A549 (cell line): ENCODE data around the gene CIAO2A. TPM values are rescaled to one million over a fixed set of nuclear protein-coding genes. Genes with fewer than 3 reads are reported as not detected.

Experiments used
- ATAC-seq, 2 experiments: fragments of 200-7000 bp in 1 of 2; fragments of >200 bp in 1 of 2; cut with Nextera tagmentation in 1 of 2; cut with Tn5 transposase in 1 of 2; 3 replicates each; pipeline versions ENCODE4 v1.8.0 to v1.9.1; 2018 to 2020; ENCODE audit warnings: mild to moderate bottlenecking in 1 of 2, moderate library complexity in 1 of 2
- CTCF ChIA-PET: fragments of 300-600 bp; sonication (Branson Sonifier 250); formaldehyde crosslinking; extraction: SDS; loops from one replicate; lab custom pipeline; 2021; ENCODE audit warnings: antibody characterized with exemption, inconsistent platforms; lab: Yijun Ruan, JAX
- POLR2A ChIA-PET: fragments of 350-600 bp; formaldehyde crosslinking; extraction: SDS; loops from one replicate; lab custom pipeline; 2021; ENCODE audit warnings: antibody characterized with exemption, inconsistent platforms; lab: Yijun Ruan, JAX
- DNase-seq, 2 experiments: peaks; one replicate each; pipeline versions ENCODE4 v3.0.0 to v3.0.0-alpha.2; 2011 to 2016; ENCODE audit warnings: low read depth in 1 of 2, low spot score in 1 of 2
- FAIRE-seq: peaks from 2 replicates; lab custom pipeline; 2011; peaks lifted over from hg19 to GRCh38; lab: Jason Lieb, UNC
- H3K27ac ChIP-seq, 2 experiments: fragments of >200 bp; sonication (Bioruptor Twin); formaldehyde crosslinking; 3 replicates each; pipeline ENCODE4 v1.5.1; 2016 to 2017
- H3K4me1 ChIP-seq: fragments of >200 bp; sonication (Bioruptor Twin); formaldehyde crosslinking; 3 replicates; pipeline ENCODE4 v1.6.1; 2016
- H3K4me2 ChIP-seq: fragments of >200 bp; sonication (Bioruptor Twin); formaldehyde crosslinking; 3 replicates; pipeline ENCODE4 v1.6.1; 2016
- H3K4me3 ChIP-seq: fragments of >200 bp; sonication (Bioruptor Twin); formaldehyde crosslinking; 3 replicates; pipeline ENCODE4 v1.5.1; 2016
- H3K9me3 ChIP-seq: fragments of >200 bp; sonication (Bioruptor Twin); formaldehyde crosslinking; 3 replicates; pipeline ENCODE4 v1.6.1; 2016
- CBX2 ChIP-seq: fragments of 200-600 bp; sonication (generic); IDR thresholded peaks from 2 replicates; pipeline ENCODE4 v1.6.1; 2016; ENCODE audit warnings: low read depth, mild to moderate bottlenecking, borderline replicate concordance
- CBX8 ChIP-seq: fragments of 200-600 bp; sonication (generic); IDR thresholded peaks from 2 replicates; pipeline ENCODE4 v1.6.1; 2016
- CEBPB ChIP-seq, 2 experiments: fragments of >200 bp in 1 of 2; sonication (Bioruptor Twin) in 1 of 2; formaldehyde crosslinking in 1 of 2; IDR thresholded peaks; 2 replicates each; pipeline ENCODE4 v1.6.1; 2012 to 2016
- CHD2 ChIP-seq: fragments of 150-350 bp; IDR thresholded peaks from 2 replicates; pipeline ENCODE4 v1.6.1; 2014; ENCODE audit warnings: low read length; ENCODE audit not compliant: partially characterized antibody
- HOXA7 ChIP-seq: fragments of 250-450 bp; sonication (Bioruptor Pico); IDR thresholded peaks from 2 replicates; pipeline ENCODE4 v1.5.0; 2020; ENCODE audit warnings: mild to moderate bottlenecking, moderate library complexity
- HOXB5 ChIP-seq: fragments of 250-450 bp; sonication (Bioruptor Pico); IDR thresholded peaks from 2 replicates; pipeline ENCODE4 v1.5.0; 2020; ENCODE audit warnings: mild to moderate bottlenecking, moderate library complexity
- JUNB ChIP-seq: fragments of >200 bp; sonication (Bioruptor Twin); formaldehyde crosslinking; IDR thresholded peaks from 2 replicates; pipeline ENCODE4 v1.6.1; 2016
- KDM5A ChIP-seq: fragments of 200-600 bp; sonication (generic); IDR thresholded peaks from 2 replicates; pipeline ENCODE4 v1.6.1; 2016; ENCODE audit warnings: antibody characterized with exemption, mild to moderate bottlenecking
- MAFK ChIP-seq: fragments of 450-650 bp; IDR thresholded peaks from 2 replicates; pipeline ENCODE4 v1.6.1; 2014; ENCODE audit not compliant: partially characterized antibody
- MYC ChIP-seq: IDR thresholded peaks from 2 replicates; pipeline ENCODE4 v1.6.1; 2012; ENCODE audit warnings: mild to moderate bottlenecking, inconsistent platforms, low read length, improper control_type of control experiment, borderline replicate concordance
- NPAS2 ChIP-seq: fragments of 250-450 bp; sonication (Bioruptor Pico); IDR thresholded peaks from 2 replicates; pipeline ENCODE4 v1.8.0; 2022; ENCODE audit warnings: mild to moderate bottlenecking, moderate library complexity, borderline replicate concordance
- PHF8 ChIP-seq: fragments of 200-600 bp; sonication (generic); IDR thresholded peaks from 2 replicates; pipeline ENCODE4 v1.6.1; 2016; ENCODE audit warnings: low read depth, mild to moderate bottlenecking, antibody characterized with exemption, moderate library complexity, borderline replicate concordance
- RNF2 ChIP-seq: fragments of 200-600 bp; sonication (generic); IDR thresholded peaks from 2 replicates; pipeline ENCODE4 v1.6.1; 2016; ENCODE audit warnings: low read depth, mild to moderate bottlenecking, antibody characterized with exemption, moderate library complexity, borderline replicate concordance
- SMC3 ChIP-seq: fragments of >200 bp; sonication (Bioruptor Twin); formaldehyde crosslinking; IDR thresholded peaks from 3 replicates; pipeline ENCODE4 v1.6.1; 2018; ENCODE audit warnings: inconsistent platforms
- SREBF2 ChIP-seq: fragments of 450-650 bp; IDR thresholded peaks from 2 replicates; pipeline ENCODE4 v1.6.1; 2014; ENCODE audit warnings: mild to moderate bottlenecking, moderate library complexity
- TFCP2L1 ChIP-seq: fragments of 250-450 bp; sonication (Bioruptor Pico); IDR thresholded peaks from 2 replicates; pipeline ENCODE4 v1.5.0; 2021; ENCODE audit warnings: mild to moderate bottlenecking
- ZC3H11A ChIP-seq: fragments of 450-650 bp; IDR thresholded peaks from 2 replicates; pipeline ENCODE4 v1.6.1; 2014; ENCODE audit warnings: antibody characterized with exemption, mild to moderate bottlenecking
- ZFP36 ChIP-seq: fragments of 450-650 bp; IDR thresholded peaks from 2 replicates; pipeline ENCODE4 v1.6.1; 2014; ENCODE audit warnings: borderline replicate concordance; ENCODE audit not compliant: partially characterized antibody
- ZNF302 ChIP-seq: fragments of 250-450 bp; sonication (Bioruptor Pico); IDR thresholded peaks from 2 replicates; pipeline ENCODE4 v1.9.0; 2021; ENCODE audit warnings: inconsistent platforms, mild to moderate bottlenecking, moderate library complexity
- ZSCAN20 ChIP-seq: fragments of 250-450 bp; sonication (Bioruptor Pico); IDR thresholded peaks from 2 replicates; pipeline ENCODE4 v1.8.0; 2022; ENCODE audit warnings: mild to moderate bottlenecking, moderate library complexity
- WGBS: methylation state at CpG from one replicate; pipeline ENCODE4 v1.1.6; 2017; ENCODE audit errors: missing lambda C conversion rate; 5-methylcytosine and 5-hydroxymethylcytosine counted together
- polyA plus RNA-seq, 4 experiments: library from polyadenylated mRNA; depleted of rRNA in 3 of 4; stranded (reverse); fragments of >200 nt; fragmentation: RNase III in 1 of 4; extraction: RNeasy Plus Mini Kit Qiagen cat#74134 plus additional on column Dnase treatment in 1 of 4; gene quantifications; 2 replicates in 3 of 4; 3 replicates in 1 of 4; pipeline ENCODE4 v1.2.3, GENCODE V29; 2011 to 2017
- TF ChIP-seq, protein P1 (sequence below): IDR thresholded peaks from 2 replicates; pipeline ENCODE4 v1.6.1; 2012
- TF ChIP-seq, protein P2 (sequence below): fragments of 200-600 bp; sonication (generic); IDR thresholded peaks from 2 replicates; pipeline ENCODE4 v1.6.1; 2016; ENCODE audit warnings: antibody characterized with exemption, mild to moderate bottlenecking, moderate library complexity

The CIAO2A gene
- polyA plus RNA-seq, 2 of the 4 experiments (the other 2 are of a cell fraction), result 156 to 231 TPM

DNA sequence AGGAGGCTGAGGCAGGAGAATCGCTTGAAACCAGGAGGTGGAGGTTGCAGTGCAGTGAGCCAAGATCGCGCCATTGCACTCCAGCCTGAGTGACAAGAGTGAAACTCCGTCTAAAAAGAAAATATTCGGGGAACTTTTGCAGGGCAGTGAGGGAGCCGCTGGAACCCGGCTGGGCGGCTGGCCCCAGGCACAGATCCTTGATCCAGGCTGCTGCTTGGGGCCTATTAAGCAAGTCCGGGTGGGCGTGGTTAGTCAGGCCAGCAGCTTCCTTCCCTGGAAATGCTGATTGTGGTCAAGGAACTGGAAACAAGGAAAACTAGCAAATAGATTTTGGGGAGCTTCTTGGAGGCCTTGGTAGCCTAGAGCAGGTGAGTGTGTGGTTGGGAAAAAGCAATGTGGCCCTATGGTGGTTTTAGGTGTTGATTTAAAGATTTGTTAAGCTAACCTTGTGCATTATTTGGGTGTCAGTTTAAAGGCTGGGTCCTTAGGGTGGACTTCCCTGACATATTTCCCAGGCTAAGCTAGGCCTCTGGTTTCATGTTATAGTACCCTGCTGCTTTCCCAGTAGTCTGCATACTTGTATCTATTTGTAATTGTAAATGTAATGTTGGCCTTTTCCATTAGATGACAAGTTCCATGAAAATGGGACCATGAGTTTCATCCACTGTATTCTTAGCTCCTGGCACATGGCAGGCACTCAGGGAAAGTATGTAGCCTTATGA is 40.1 kb upstream of the CIAO2A start:
- H3K4me2 ChIP-seq, result no peak overlapping the region
- H3K27ac ChIP-seq, result no peak overlapping the region
- no peaks in the 10 kb centered on the region for H3K4me1 ChIP-seq
- H3K4me3 ChIP-seq, result no peak overlapping the region
- ChIA-PET CTCF (interaction anchor here (0.7 to 6.0 kb wide), 9 partner anchors 10 to 524 kb away, joined by 3 to 21 read pairs (median 4); partner anchors contain the start of gene SNX1), POLR2A (no interaction called here)
- no peaks in the 10 kb centered on the region for H3K9me3 ChIP-seq
- WGBS, result 93% methylated on average over 10 of the region's 10 CpGs
- FAIRE-seq (no peak), ATAC-seq (no peak), DNase-seq (no peak)
- no peak for TF ChIP-seq MAFK
- no peak for TF ChIP-seq ZNF302 (CRISPR knock-in tag)
- no peak for TF ChIP-seq SREBF2
- no peak for TF ChIP-seq CBX8
- TF ChIP-seq KDM5A, result no peak
- TF ChIP-seq MYC, result no peak
- TF ChIP-seq, protein P1, sequence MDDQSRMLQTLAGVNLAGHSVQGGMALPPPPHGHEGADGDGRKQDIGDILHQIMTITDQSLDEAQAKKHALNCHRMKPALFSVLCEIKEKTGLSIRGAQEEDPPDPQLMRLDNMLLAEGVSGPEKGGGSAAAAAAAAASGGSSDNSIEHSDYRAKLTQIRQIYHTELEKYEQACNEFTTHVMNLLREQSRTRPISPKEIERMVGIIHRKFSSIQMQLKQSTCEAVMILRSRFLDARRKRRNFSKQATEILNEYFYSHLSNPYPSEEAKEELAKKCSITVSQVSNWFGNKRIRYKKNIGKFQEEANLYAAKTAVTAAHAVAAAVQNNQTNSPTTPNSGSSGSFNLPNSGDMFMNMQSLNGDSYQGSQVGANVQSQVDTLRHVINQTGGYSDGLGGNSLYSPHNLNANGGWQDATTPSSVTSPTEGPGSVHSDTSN, result no peak
- TF ChIP-seq CEBPB (IDR thresholded peaks at IDR 0.05), result no peak
- TF ChIP-seq, protein P2, sequence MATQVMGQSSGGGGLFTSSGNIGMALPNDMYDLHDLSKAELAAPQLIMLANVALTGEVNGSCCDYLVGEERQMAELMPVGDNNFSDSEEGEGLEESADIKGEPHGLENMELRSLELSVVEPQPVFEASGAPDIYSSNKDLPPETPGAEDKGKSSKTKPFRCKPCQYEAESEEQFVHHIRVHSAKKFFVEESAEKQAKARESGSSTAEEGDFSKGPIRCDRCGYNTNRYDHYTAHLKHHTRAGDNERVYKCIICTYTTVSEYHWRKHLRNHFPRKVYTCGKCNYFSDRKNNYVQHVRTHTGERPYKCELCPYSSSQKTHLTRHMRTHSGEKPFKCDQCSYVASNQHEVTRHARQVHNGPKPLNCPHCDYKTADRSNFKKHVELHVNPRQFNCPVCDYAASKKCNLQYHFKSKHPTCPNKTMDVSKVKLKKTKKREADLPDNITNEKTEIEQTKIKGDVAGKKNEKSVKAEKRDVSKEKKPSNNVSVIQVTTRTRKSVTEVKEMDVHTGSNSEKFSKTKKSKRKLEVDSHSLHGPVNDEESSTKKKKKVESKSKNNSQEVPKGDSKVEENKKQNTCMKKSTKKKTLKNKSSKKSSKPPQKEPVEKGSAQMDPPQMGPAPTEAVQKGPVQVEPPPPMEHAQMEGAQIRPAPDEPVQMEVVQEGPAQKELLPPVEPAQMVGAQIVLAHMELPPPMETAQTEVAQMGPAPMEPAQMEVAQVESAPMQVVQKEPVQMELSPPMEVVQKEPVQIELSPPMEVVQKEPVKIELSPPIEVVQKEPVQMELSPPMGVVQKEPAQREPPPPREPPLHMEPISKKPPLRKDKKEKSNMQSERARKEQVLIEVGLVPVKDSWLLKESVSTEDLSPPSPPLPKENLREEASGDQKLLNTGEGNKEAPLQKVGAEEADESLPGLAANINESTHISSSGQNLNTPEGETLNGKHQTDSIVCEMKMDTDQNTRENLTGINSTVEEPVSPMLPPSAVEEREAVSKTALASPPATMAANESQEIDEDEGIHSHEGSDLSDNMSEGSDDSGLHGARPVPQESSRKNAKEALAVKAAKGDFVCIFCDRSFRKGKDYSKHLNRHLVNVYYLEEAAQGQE, result no peak
- TF ChIP-seq HOXB5, result no peak
- TF ChIP-seq PHF8, result no peak
- TF ChIP-seq NPAS2 (CRISPR knock-in tag), result no peak
- TF ChIP-seq ZSCAN20 (CRISPR knock-in tag), result no peak
- TF ChIP-seq JUNB, result no peak
- no peak for TF ChIP-seq TFCP2L1 (CRISPR knock-in tag)
- TF ChIP-seq SMC3, result no peak
- no peak for TF ChIP-seq CHD2
- TF ChIP-seq ZFP36, result no peak
- no peak for TF ChIP-seq HOXA7

- POLR2A ChIA-PET, result no interaction called here
- 92% methylated on average over 4 of the region's 4 CpGs for WGBS
- no peak for DNase-seq
- TF ChIP-seq RNF2 (no peak), HOXB5 (no peak), ZC3H11A (no peak), CBX2 (no peak)
- TF ChIP-seq, all 56 proteins: peak for 0
- no peak overlapping the region for H3K4me2 ChIP-seq
- FAIRE-seq (no peak), ATAC-seq (no peak)
- H3K9me3 ChIP-seq, result no peaks in the 10 kb centered on the region
- CTCF ChIA-PET, result interaction anchor here (0.5 to 6.0 kb wide), 8 partner anchors 10 to 24 kb away, joined by 3 to 27 read pairs (median 4); no protein-coding TSS in a partner anchor
- no peak overlapping the region for H3K27ac ChIP-seq
- H3K4me3 ChIP-seq, result no peak overlapping the region
- H3K4me1 ChIP-seq, result no peaks in the 10 kb centered on the region
Observed at GRCh38 chr15:64132217-64132616, 38.6 kb upstream of the CIAO2A start.
